ENCODE results near the gene ADD1.

The ADD1 gene

DNA sequence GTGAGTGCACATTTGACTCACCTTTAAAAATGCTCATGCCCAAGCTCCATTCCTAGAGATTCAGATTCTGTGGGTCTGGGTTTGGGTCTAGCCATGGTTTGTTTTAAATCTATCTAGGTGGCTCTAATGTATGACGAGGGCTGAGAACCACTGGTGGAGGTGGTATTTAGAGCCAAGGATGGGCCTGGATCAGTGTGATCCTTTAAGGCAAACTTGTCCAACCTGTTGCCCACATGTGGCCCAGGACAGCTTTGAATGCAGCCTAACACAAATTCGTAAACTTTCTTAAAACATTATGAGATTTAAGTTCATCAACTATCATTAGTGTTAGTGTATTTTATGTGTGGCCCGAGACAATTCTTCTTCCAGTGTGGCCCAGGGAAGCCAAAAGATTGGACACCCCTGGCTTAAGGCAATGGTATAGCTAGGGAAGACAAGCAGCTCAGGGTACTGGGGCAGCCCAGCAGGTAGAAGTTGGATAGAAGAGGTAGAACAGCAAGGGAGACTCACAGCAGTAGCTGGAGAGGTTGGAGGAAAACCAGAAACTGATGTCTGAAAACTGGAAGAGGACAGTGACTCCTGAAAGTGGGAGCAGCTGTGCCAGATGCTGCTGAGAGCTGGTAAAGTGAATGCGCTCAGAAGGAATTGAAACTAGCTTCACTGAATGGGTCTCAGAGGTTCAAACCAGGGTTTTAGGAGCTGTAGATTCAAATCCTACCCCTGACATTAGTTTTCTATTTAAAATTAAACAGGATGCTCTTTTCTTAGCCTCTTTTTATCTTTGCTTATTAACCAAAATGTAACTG, 18.2 kb downstream of the ADD1 start:
- no peak for DNase-seq

DNA sequence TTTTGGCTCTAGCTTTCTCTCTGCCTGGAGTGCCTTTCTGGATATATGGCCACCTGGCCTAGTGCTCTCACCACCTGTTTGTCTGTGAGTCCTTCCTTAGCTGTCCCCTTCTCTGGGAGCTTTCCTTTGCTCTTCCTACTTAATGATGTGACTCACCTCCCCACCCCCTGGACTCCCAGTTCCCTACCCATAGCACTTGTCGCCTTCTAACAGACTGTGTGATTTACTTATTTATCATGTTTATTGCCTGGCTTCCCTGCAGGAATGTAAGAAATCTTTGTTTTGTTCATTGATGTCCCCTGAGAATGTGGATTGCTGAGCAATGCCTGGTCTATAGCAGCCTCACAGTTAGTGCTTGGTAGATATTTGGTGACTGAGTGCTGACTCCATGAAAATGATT, 18.9 kb downstream of the ADD1 start:
- no peak for DNase-seq

DNA sequence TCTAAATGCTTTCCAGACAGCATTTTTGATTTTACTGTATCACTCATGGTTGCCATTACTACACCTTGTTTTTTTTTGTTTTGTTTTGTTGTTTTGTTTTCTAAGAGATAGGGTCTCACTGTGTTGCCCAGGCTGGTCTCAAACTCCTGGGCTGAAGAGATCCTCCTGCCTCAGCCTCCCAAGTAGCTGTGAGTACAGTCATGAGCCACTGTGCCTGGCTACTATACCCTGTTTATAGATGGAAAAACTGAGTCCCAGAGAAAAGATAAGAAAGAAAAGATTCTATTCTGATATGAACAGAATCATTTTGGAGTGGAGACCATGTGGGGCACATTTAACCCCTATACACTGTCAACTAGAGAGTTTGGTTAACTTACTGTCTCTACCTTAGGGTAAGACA, 20.0 kb downstream of the ADD1 start:
- no peak for DNase-seq

DNA sequence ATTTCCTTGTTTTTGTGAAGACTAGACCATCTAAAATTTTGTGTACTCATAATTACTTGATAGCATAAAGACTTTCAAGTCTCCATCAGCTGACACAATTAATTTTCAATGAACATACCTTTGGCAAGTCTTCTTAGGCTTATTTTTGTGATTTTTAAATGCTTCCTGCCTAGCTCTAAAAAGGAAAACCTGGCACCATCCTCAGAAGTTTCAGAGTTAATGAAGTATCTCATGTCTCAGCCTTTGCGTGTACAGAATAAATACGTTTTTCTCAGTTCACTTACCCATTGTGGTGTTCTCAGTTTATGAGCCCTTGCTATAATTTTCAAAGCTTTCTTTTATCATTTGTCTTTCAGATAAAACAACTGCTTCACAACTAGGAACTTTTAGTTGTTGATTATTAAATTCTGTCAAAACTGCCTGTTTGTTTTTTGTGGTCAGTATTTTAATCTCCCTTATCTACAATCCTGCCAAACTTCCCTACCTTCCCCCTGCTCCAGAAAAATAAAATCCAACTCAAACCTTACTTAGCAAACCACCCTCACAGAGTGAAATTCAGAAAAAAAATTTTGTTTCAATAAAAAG, 21.6 kb downstream of the ADD1 start:
- DNase-seq = no peak

DNA sequence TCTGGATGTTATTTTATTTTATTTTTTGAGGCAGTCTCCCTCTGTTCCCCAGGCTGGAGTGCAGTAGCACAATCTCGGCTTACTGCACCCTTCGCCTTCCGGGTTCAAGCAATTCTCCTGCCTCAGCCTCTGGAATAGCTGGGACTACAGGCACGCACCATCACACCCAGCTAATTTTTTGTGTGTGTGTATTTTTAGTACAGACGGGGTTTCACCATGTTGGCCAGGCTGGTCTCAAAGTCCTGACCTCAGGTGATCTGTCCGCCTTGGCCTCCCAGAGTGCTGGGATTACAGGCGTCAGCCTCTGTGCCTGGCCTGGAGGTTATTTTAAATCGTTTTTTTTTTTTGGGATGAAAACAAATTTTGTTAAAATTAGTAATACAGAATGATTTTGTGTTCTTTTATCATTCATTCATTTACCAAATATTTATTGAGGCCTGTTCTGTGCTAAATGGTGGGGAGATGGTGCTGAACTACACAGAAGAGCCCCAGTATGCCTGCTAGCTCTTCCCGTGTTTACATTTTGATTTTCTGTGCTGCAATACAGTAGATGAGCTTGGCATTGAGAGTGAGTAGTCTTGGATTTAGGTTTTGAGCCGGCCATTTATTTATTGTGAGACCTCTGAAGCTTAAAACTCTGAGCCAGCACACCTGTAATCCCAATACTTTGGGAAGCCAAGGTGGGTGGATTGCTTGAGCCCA, 22.7 kb downstream of the ADD1 start:
- DNase-seq = no peak

DNA sequence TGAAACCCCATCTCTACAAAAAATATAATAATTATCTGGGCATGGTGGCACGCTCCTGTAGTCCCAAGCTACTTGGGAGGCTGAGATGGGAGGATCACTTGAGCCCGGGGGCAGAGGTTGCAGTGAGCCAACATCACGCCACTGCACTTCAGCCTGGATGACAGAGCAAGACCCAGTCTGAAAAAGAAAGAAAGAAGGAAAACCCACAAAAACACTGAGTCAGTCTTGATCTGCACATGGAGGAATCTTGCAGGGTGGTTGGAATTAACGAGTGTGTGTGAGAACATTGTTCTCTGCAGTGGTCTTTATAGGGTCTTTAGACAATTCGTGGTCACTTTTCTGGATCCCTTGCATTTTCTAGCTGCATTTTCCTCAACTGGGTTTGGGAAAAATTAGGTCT, 23.2 kb downstream of the ADD1 start:
- DNase-seq = no peak

DNA sequence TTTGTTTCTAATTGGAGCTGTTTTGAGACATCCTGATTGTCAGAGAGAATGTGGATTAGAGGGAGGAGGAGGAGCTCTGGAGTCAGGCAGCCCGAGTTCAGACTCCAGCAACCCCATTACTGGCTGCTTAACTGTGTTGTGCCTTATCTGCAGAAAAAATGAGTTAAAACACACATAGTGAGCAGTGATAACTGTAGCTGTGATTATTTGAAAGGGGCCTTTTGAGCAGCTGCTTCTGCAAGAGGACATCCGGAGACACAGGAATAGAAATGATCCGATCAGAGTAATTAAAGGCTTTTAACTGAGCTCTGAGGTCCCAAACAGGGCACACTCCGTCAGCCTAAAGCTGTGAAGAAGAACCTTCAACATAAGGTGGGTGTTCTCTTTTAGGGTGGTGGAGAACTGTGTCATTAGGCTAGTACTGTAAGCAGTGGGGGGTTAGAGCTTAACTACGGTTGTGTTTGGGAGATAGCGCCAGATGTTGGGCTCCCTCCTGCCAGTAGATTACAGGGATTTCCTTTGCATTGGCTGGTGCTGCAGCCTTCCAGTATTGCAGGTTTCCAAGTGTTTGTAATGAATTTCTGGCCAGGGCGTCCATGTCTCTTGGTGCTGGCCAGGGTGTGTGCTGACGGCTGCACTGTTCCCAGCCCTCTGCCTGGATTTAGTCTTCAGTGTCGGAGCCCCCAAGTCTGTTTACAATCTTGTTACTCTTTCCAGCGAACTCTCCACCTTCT, 24.3 kb downstream of the ADD1 start:
- no peak for DNase-seq

DNA sequence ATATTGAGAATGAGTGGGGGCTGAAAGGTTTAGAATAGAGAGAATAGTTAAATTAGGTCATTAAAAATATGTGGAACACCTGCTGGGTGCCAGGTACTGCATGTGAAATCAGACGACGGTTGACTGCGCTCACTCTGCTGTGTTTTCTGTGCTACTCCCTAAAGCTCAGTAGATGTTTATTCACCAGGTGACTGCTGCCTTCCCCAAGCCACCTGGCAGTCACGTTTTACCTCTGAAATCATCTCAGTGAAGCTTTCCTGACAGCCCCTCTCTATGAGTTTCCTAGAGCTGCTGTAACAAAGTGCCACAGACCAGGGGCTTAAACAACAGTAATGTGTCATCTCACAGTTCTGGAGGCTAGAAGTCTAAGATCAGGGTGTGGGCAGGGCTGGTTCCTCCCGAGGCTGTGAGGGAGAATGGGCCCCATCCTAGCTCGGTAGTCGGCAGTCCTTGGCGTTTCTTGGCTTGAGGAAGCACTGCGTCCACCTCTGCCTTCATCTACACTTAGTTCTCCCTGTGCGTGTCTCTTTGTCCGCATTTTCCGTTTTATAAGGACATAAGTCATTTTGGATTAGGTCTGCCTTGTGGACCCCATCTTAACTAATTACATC, 25.3 kb downstream of the ADD1 start:
- no peak for DNase-seq

DNA sequence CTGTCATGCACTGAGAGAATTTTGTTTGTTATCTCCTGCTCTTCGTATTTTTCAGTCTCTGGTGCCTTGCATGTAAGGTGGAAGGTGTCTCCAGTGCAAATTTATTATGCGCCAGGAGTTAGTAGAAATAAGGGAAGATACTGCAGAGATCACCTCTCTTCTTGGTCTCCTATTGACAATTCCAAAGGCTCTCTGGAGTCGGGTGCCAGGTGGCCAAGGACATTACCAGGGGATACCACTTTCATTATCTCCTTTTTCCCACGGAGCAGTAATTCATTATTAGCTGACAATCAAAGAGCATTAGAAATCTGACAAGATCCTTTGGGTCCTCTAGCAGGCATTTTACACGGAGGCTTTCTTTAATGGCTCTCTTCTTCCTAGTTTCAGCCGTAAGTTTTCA, 26.0 kb downstream of the ADD1 start:
- DNase-seq = no peak

DNA sequence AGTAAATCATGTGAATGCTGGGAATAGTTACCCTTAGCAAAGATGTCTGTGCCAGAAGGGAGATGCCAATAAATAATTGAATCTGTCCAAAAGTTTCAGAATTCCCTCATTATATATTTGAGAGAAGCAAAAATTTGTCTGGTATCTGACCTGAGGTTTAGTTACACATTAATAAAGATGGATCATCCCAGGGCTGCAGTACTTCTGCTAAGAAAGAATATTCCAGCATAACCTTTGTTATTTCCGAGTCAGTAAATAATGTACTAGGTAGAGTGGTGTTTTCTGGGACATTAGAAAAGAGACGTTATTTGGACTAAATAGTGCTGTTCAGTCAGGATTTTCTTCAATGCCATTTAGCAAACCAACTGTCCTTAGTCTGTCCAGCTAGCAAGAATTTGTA, 26.4 kb downstream of the ADD1 start:
- no peak for DNase-seq

DNA sequence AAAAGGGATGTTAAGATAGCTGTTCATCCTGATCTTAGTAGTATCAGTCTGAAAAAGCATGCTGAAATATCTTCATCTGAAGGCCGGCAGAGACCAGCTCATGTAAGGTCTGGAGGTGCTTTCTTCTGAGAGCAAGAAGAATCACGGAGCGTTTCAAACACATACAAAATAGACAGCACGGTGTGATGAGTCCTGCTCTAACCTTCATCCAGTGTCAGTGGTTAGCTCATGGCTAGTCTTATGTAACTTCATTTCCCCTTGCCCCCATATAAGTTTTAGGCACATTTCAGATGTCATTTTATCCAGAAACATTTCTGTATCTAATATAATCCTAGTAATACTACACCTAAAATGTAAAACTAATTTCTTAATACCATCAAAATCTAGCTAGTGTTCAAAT, 27.8 kb downstream of the ADD1 start:
- no peak for DNase-seq

DNA sequence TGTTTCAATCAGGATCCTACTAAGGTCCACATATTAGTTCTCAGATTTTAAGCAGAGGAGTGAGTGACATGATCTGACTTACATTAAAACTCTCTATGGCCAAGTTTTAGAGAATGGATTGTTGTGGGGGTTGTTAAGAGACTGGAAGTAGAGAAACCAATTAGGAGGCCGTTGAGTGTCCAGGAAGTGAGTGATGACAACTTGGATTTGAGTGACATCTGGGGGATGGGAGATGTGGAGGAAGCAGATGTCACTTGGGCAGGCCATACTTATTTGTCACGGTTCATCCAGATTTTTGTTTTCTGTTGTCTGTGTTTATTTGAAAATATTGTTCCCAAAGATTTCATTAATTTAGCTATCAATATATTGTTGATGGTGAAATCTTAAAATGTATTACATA, 28.3 kb downstream of the ADD1 start:
- no peak for DNase-seq

DNA sequence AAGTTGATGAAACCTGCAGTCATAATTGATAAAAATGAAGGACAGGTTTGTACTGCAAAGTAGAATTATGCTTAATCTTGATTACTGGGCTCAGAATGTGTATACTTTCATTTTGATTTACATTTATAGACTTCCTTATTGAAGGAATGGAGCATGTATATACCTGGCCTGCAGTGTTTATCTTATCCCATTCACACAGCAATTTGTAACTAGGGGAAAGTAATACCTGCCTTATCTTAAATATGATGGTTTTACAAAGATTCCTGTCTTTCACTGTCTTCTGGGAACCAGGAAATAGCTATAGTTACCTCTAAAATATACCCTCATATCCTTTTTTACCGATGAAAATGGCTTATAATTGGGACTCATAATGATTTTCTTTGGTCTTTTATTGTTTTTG, 29.7 kb downstream of the ADD1 start:
- DNase-seq = no peak

DNA sequence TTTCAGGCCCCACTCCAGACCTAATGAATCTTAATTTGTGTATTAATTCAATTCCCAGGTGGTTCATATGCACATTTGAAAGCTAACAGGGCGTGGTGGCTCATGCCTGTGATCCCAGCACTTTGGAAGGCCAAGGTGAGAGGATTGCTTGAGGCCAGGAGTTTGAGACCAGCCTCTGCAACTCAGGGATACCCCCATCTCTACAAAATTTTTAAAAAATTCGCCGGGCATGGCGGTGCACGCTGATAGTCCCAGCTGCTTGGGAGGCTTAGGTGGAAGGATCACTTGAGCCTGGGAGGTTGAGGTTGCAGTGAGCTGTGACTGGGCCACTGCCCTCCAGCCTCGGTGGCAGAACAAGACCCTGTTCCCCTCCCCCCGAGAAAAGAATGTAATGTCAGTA, 31.2 kb downstream of the ADD1 start:
- DNase-seq = no peak

DNA sequence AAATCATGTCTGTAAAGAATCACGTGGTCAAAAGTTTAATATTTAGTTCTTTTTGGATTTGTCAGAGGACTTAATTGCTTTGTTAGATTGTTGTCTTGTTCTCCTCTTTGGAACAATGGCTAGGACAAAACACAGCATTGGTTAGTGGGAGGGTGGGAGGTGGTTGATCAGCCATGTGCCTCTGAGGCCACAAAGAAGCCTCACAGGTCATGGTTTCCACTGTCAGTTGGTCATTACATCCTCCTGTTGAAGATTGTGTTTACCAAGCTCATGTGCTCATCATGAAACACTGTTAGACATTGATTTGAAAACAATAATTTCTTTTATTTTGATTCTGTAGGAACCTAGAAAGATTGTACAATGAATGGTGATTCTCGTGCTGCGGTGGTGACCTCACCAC, 31.9 kb downstream of the ADD1 start:
- no peak for DNase-seq

DNA sequence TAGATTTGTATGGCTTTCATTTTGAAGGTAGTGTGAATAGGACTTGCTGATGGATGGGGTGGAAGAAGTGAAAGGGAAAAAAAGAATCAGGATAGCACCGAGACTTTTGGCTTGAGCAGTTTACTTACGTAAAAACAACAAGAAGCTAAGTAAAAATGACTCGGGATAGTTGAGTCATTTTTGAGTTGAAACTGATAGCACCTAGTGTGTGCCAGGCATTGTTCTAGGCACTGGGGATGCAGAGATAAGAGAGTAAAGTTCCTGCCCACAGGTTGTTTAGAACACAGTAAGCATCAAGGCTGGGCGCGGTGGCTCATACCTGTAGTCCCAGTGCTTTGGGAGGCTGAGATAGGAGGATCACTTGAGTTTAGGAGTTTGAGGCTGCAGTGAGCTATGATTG, 34.7 kb downstream of the ADD1 start:
- no peak for DNase-seq

DNA sequence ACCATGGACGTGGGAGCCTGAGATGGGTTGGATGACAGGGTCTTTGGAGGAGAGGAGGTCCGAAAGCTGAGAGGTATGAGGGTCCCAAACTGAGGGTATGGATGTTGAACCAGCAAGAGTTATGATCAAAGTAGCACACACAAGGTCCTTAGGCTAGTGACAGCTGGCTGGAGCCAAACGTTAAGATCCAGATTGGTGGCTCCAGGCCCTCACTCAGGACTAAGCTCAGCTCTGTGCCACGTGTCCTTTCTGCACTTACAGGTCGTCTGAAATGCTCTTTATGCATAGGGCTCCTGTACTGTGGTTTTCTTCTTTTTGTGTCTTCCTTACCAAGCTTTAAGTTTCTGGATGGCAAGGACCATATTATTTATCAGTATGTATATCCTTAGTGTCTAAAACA, 35.4 kb downstream of the ADD1 start:
- no peak for DNase-seq

DNA sequence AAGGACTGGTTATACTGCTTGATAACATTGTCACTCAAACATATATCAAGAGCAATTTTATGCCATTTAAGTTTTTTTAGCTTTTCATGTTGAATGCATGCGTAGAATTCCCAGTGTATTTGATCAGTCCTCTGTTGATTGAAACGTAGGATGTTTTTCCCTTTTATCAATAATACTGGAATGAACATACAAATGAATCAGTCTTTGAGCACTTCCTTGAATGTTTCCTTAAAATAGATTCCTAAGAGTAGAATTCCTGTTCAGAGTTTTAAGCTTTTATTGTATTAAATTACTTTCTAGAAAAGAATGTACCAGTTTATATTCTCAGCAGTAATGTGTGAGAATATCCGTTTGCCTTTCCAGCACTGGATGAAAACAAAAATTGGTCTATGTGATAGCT, 37.8 kb downstream of the ADD1 start:
- DNase-seq = no peak

DNA sequence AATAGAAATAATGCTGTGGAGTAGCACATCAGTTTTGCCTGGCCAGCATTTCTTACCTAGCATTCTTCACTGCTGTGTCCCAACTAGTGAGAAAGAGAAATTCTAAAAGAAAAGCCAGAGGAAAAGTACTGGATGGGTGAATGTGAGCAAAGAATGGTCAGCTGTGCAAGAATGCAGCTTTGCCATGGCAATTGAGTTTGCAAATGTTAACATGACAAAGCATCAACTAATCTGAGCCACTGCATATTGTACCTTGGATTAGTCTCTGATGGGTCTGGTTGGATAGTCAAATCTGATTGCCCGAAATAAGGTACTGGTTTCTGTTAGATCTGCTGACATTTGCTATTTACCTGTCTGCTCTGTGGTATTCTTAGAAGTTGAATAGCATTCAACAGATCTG, 38.7 kb downstream of the ADD1 start:
- DNase-seq = no peak

DNA sequence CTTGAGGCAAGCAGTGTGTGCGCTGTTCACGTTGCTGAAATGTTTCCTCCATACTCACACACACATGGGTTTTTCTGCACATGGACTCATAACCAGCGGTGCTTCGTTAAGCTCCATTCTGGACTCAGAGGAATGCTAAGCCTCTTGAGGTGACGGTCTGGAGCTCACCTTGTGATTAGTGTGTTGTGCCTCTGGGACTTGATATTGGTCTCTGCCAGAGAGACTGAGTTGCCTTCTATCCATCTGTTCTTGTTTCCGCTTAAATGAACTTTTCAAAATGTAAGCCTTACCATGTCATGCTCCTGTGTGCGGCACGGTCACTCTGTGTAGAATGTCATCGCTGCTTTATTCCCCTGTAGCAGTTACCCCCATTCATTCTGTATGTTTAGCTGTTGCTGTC, 42.5 kb downstream of the ADD1 start:
- DNase-seq = no peak

DNA sequence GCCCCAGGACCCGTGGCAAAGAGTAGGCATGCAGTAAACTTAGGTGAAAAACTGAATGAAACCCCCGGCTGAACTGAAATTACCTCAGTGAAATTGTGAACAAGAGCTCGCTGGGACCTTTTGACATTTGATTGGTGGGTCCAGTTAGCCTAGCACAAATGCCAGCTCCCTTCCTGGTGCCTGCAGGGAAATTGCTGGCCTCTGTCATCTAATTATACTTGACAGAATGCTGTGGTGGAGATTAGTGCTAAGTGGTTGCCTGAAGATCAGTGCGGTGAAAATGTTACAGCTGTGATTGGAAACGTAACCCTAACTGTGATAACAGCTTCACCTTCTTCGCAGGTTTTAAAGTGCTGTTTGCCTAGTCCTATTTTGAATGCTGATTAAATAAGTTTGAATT, 43.0 kb downstream of the ADD1 start:
- DNase-seq = no peak

DNA sequence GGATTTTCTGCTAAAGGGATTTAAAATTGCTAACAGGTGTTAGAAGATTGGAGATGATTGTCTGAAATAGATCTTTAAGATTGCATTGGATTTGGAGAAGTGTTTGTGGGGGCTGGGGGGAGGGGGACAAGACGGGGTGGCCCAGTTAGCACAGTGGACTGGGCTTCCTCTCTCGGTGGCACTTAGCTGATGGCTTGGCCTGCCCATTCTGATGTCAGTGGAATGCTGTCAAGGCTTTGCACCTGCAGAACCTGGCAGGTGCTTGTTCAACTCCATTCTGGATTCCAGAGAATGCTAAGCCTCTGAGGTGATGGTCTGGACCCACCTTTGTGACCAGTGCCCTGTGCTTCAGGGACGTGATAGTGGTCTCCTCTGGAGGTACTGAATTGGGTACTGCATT, 43.7 kb downstream of the ADD1 start:
- no peak for DNase-seq

DNA sequence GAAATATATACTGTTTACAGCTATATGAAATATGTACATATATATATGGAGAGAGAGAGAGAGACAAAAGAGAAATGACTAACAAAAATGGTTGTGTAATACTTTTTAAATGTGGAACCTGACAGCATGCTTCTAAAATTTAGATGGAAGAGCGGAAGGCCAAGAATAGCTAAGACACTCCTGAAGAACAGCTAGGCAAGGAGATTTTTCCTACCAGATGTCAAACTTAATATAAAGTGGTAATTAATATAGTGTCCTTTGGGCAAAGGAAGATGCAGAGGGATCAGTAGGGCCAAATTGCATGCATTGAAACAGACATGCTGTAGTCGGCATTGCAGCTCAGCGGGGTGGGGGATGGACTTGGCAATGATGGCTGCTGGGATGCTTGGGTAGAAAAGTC, 45.2 kb downstream of the ADD1 start:
- DNase-seq = no peak
